Spleen (tissue), 7 donors: ENCODE results near the gene TRAF1.

Experiments used
- POLR2A ChIP-seq, 3 donors: fragments of 450-650 bp; IDR thresholded peaks; one replicate each; pipeline ENCODE4 v1.5.1; 2017; ENCODE audit warnings: antibody characterized with exemption in 3 of 3, mild to moderate bottlenecking in 1 of 3
- POLR2AphosphoS5 ChIP-seq, 3 donors: sonication (generic); formaldehyde crosslinking; IDR thresholded peaks; one replicate each; pipeline ENCODE4 v1.5.1; 2017; ENCODE audit warnings: antibody characterized with exemption in 3 of 3
- TF ChIP-seq, protein P1 (sequence below), 11 experiments: fragments of 200-600 bp in 7 of 11; fragments of 450-650 bp in 4 of 11; sonication (generic) in 4 of 11; IDR thresholded peaks in 8 of 11; conservative IDR thresholded peaks in 3 of 11; 1 replicate in 7 of 11; 2 replicates in 4 of 11; pipeline versions ENCODE4 v1.4.0 to v1.8.0; 2016 to 2021; ENCODE audit warnings: antibody characterized with exemption in 11 of 11, inconsistent platforms in 4 of 11, mild to moderate bottlenecking in 1 of 11
- donor health status: DM: no; HTN: no; CAD: no; lungs with moderate emphysema.
- donor health status: DM: no; HTN: no; CAD: no.
- donor health status: DM: no; HTN: no; CAD: no.

DNA sequence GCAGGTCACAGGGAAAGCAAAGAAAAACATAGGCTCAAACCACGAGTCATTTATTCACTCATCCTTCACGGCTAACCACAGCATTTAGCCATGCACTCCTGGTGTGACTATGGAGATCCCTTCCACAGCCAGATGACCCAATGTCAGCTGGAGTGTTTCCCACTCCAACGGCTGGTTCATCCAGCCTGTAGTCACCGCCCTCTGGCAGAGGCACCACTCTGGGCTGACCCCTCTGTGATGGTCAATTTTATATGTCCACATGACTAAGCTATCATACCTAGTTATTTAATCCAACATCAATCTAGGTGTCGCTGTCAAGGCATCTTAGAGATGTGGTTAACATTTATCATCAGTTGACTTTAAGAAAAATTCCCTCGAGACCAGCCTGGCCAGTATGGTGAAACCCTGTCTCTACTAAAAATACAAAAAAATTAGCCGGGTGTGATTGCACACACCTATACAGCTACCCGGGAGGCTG lies 40.1 kb downstream of the TRAF1 start:
- TF ChIP-seq, protein P1, sequence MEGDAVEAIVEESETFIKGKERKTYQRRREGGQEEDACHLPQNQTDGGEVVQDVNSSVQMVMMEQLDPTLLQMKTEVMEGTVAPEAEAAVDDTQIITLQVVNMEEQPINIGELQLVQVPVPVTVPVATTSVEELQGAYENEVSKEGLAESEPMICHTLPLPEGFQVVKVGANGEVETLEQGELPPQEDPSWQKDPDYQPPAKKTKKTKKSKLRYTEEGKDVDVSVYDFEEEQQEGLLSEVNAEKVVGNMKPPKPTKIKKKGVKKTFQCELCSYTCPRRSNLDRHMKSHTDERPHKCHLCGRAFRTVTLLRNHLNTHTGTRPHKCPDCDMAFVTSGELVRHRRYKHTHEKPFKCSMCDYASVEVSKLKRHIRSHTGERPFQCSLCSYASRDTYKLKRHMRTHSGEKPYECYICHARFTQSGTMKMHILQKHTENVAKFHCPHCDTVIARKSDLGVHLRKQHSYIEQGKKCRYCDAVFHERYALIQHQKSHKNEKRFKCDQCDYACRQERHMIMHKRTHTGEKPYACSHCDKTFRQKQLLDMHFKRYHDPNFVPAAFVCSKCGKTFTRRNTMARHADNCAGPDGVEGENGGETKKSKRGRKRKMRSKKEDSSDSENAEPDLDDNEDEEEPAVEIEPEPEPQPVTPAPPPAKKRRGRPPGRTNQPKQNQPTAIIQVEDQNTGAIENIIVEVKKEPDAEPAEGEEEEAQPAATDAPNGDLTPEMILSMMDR (IDR thresholded peaks at IDR 0.05 in 8 of 11, conservative IDR thresholded peaks at IDR 0.05 in 3 of 11), result no peak
- TF ChIP-seq POLR2A (IDR thresholded peaks at IDR 0.05) (no peak), POLR2AphosphoS5 (IDR thresholded peaks at IDR 0.05) (no peak)
